ENCODE data around the gene EGLN2.
"Not testable (repeated sequence)": the region's sequence is repeated elsewhere in the genome, so short reads cannot be mapped to it uniquely, and the experiment has no call there.

The EGLN2 gene

DNA sequence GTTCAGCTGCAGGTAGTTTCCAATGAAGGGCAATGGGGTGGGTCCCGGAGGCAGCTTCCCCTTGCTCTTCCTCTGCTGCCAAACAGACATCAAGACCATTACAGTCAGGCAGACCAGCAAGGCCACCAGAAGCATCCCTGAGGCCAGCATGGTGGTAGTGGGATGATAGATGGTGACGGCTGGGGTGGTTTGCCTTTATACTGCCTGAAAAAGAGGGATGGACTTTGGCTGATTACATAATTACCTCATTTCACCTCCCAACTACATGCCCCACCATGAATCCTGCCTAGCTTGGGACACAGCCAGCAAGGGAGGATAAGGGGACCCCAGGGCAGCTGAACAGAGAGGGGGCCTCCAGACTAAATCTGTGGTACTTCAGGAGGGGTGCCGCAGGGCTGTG lies 51.3 kb downstream of the EGLN2 start, which contains the start of gene CYP2A6:
Gene CYP2A6 (minus strand): TSS at position 171 of the 400 bp plus-strand sequence. CDS start 21 bp downstream, at position 150.
- not testable (repeated sequence) for DNase-seq

DNA sequence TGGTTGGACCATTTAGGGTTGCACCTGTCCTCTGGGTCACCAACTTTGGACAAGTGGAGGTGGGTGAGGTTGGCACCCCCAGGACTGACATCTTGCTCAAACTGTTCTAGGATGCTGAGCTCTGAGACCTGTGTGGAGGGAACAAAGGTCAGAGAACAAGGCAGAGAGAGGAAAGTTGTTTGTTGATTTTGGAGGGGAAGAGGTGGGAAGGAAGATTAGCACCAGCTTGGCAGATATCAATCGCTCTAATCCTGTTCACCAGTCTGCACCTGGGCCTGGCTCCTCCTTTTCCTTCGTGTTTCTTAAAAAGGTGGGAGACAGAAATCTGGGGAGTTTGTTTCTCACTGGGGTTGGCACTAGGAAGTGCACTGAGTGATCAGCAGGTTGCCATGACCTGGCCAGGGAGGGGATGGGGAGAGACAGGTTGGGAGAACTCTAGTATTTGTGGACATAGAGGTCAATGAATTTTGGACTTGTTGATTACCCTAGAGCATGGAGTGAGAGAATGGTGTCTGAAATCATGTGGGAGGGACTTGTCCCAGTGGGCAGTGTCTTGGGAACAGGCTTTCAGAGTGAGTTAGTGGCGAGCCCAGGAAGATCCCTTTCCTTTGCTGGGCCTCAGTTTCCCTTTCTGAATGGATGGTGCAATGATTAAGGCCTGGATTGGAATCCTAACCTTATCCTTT lies 53.6 kb downstream of the EGLN2 start:
- DNase-seq = not testable (repeated sequence)
